B cell (primary cell): ENCODE measurements around the gene CRYBG3. TPM values are rescaled to one million over a fixed set of nuclear protein-coding genes. Genes with fewer than 3 reads are reported as not detected.

ENCODE experiments used
- ATAC-seq: fragments of 200-7000 bp; cut with Tn5 transposase; one replicate; pipeline ENCODE4 v1.10.0; 2021; ENCODE audit warnings: low read depth, mild to moderate bottlenecking, moderate number of reproducible peaks, moderate library complexity
- CTCF ChIA-PET: fragments of 350-600 bp; sonication (Branson Sonifier 250); formaldehyde crosslinking; loops from one replicate; lab custom pipeline; 2021; ENCODE audit warnings: antibody characterized with exemption, inconsistent platforms; lab: Charles Lee
- POLR2A ChIA-PET: fragments of 350-600 bp; sonication (Branson Sonifier 250); formaldehyde crosslinking; loops from one replicate; lab custom pipeline; 2021; ENCODE audit warnings: antibody characterized with exemption; lab: Charles Lee
- DNase-seq: peaks from one replicate; pipeline ENCODE4 v3.0.0; 2013
- H2AFZ ChIP-seq: 2 replicates; pipeline ENCODE4 v1.6.1; 2012; ENCODE audit warnings: mild to moderate bottlenecking, low read depth, low read length; ENCODE audit not compliant: insufficient read depth, poor library complexity, severe bottlenecking
- H3K27ac ChIP-seq, 2 donors: 1 replicate in 1 of 2; 2 replicates in 1 of 2; pipeline ENCODE4 v1.5.1; 2012 to 2013; ENCODE audit warnings: low read length in 2 of 2, mild to moderate bottlenecking in 2 of 2, moderate library complexity in 1 of 2
- H3K27me3 ChIP-seq, 4 experiments: fragments of 200-600 bp in 1 of 4; sonication (generic) in 1 of 4; replicated peaks in 1 of 4; 1 replicate in 2 of 4; 2 replicates in 2 of 4; pipeline versions ENCODE4 v1.6.1 to v1.7.0; 2013 to 2016; ENCODE audit warnings: low read length in 3 of 4, mild to moderate bottlenecking in 2 of 4, mixed read lengths in 1 of 4, moderate library complexity in 1 of 4; ENCODE audit not compliant: insufficient read depth in 4 of 4, control insufficient read depth in 3 of 4; ENCODE audit errors: control extremely low read depth in 1 of 4
- H3K36me3 ChIP-seq, 2 experiments: replicated peaks in 1 of 2; 1 replicate in 1 of 2; 2 replicates in 1 of 2; pipeline versions ENCODE4 v1.6.1 to v1.7.1; 2013; ENCODE audit warnings: low read length in 1 of 2; ENCODE audit not compliant: insufficient read depth in 2 of 2, control insufficient read depth in 1 of 2; ENCODE audit errors: control extremely low read depth in 1 of 2, extremely low read depth in 1 of 2
- H3K4me1 ChIP-seq, 2 donors: fragments of 200-600 bp in 1 of 2; sonication (generic) in 1 of 2; 1 replicate in 1 of 2; 2 replicates in 1 of 2; pipeline versions ENCODE4 v1.5.1 to v1.6.1; 2013 to 2017; ENCODE audit warnings: low read length in 2 of 2; ENCODE audit not compliant: control insufficient read depth in 2 of 2, insufficient read depth in 2 of 2
- H3K4me2 ChIP-seq: replicated peaks from 2 replicates; pipeline ENCODE3; 2012; ENCODE audit warnings: mild to moderate bottlenecking, low read depth, low read length; ENCODE audit not compliant: poor library complexity, severe bottlenecking
- H3K4me3 ChIP-seq, 5 experiments: fragments of 200-600 bp in 1 of 5; sonication (generic) in 1 of 5; 1 replicate in 3 of 5; 2 replicates in 2 of 5; pipeline versions ENCODE4 v1.5.1 to v1.7.0; 2011 to 2016; ENCODE audit warnings: low read length in 4 of 5, mild to moderate bottlenecking in 4 of 5, low read depth in 2 of 5, control low read depth in 1 of 5, moderate library complexity in 1 of 5; ENCODE audit not compliant: insufficient read depth in 1 of 5; ENCODE audit errors: control extremely low read depth in 1 of 5, extremely low read depth in 1 of 5
- H3K79me2 ChIP-seq: fragments of 200-600 bp; sonication (generic); one replicate; pipeline ENCODE4 v1.6.0; 2016; ENCODE audit warnings: low read length; ENCODE audit not compliant: control insufficient read depth, insufficient read depth
- H3K9ac ChIP-seq: fragments of 200-600 bp; sonication (generic); 2 replicates; pipeline ENCODE4 v1.6.1; 2017; ENCODE audit warnings: mild to moderate bottlenecking, low read length, moderate library complexity
- H3K9me3 ChIP-seq, 3 donors: one replicate each; pipeline versions ENCODE4 v1.6.1 to v1.7.1; 2013; ENCODE audit warnings: low read length in 2 of 3; ENCODE audit not compliant: control insufficient read depth in 2 of 3, insufficient read depth in 1 of 3; ENCODE audit errors: control extremely low read depth in 1 of 3
- H4K20me1 ChIP-seq: 2 replicates; pipeline ENCODE4 v1.6.0; 2012; ENCODE audit warnings: mild to moderate bottlenecking, low read length; ENCODE audit not compliant: insufficient read depth, control insufficient read depth, poor library complexity, severe bottlenecking
- H3K27ac Mint-ChIP-seq: one replicate; pipeline ENCODE4 v1.8.0; 2021; ENCODE audit warnings: mixed read lengths
- H3K27me3 Mint-ChIP-seq: one replicate; pipeline ENCODE4 v1.8.0; 2021; ENCODE audit warnings: mixed read lengths
- H3K4me1 Mint-ChIP-seq: one replicate; pipeline ENCODE4 v1.8.0; 2021; ENCODE audit warnings: mixed read lengths
- H3K4me3 Mint-ChIP-seq: one replicate; pipeline ENCODE4 v1.8.0; 2021; ENCODE audit warnings: mixed read lengths
- H3K9me3 Mint-ChIP-seq: one replicate; pipeline ENCODE4 v1.8.0; 2022; ENCODE audit warnings: mixed read lengths; ENCODE audit not compliant: insufficient read depth
- CTCF ChIP-seq: fragments of 200-600 bp; IDR thresholded peaks from one replicate; pipeline ENCODE4 v1.8.0; 2022; ENCODE audit warnings: antibody characterized with exemption, mild to moderate bottlenecking
- EZH2 ChIP-seq: IDR thresholded peaks from 2 replicates; pipeline ENCODE4 v1.6.1; 2012; ENCODE audit warnings: borderline replicate concordance, low read depth, mild to moderate bottlenecking, moderate library complexity, low read length; ENCODE audit not compliant: insufficient read depth, poor library complexity, severe bottlenecking
- WGBS: methylation state at CpG from one replicate; pipeline ENCODE4 v1.1.5; 2013; ENCODE audit warnings: missing lambda C conversion rate; ENCODE audit not compliant: insufficient coverage; 5-methylcytosine and 5-hydroxymethylcytosine counted together
- intact Hi-C: fragments of 100-400 bp; cut with micrococcal nuclease; formaldehyde crosslinking; loops from one replicate; pipeline ENCODE4 v1.10.0; 2022
- polyA plus RNA-seq: library from polyadenylated mRNA; depleted of rRNA; stranded (reverse); fragments of >200 nt; gene quantifications from 2 replicates; pipeline ENCODE4 v1.2.3, GENCODE V29; 2012
- total RNA-seq, 2 donors: library from RNA; stranded (reverse); fragments of 120-200 nt in 1 of 2; gene quantifications; 1 replicate in 1 of 2; 2 replicates in 1 of 2; pipeline versions ENCODE4 v1.2.3 to v1.2.4, GENCODE V29; 2013 to 2022

CRYBG3 gene
- total and polyA plus RNA-seq, 2 donors (not counting 1 experiment from before 2014, with no cell fraction given): 2.2 to 3.0 TPM

GRCh38 chr3:97896129-97896528 lies 74.3 kb downstream of the CRYBG3 start:
- ATAC-seq: no peak
- Histone ChIP-seq H3K36me3 (no peaks in the 10 kb centered on the region), H3K27ac (no peak overlapping the region), H3K4me2 (no peak overlapping the region), H3K9me3 (no peaks in the 10 kb centered on the region), H3K79me2 (no peaks in the 10 kb centered on the region), H3K9ac (no peak overlapping the region), H3K4me3 (no peak overlapping the region), H3K27me3 (no peaks in the 10 kb centered on the region), H4K20me1 (no peaks in the 10 kb centered on the region), H2AFZ (no peak overlapping the region), H3K4me1 (peaks cover 4 to 7% of the 10 kb centered on the region in 2 donors)
- ChIA-PET POLR2A (no interaction called here), CTCF (no interaction called here)
- Mint-ChIP-seq H3K27ac (no peak overlapping the region), H3K27me3 (no peaks in the 10 kb centered on the region), H3K4me1 (peaks cover 11% of the 10 kb centered on the region), H3K9me3 (no peaks in the 10 kb centered on the region), H3K4me3 (no peak overlapping the region)
- no CpG with 5 or more reads among the region's 1 CpG for WGBS
- intact Hi-C loops: no loop called here
- DNase-seq: no peak
- no peak for TF ChIP-seq CTCF
- no peak for TF ChIP-seq EZH2

- H2AFZ ChIP-seq: no peak overlapping the region
- H3K4me3 ChIP-seq: no peak overlapping the region
- H3K27ac ChIP-seq: no peak overlapping the region
- Mint-ChIP-seq H3K9me3 (no peaks in the 10 kb centered on the region), H3K4me1 (peaks cover 11% of the 10 kb centered on the region), H3K4me3 (no peak overlapping the region), H3K27me3 (no peaks in the 10 kb centered on the region), H3K27ac (no peak overlapping the region)
- TF ChIP-seq EZH2 (no peak), CTCF (no peak)
- intact Hi-C loops: no loop called here
- no peak overlapping the region for H3K9ac ChIP-seq
- H3K4me2 ChIP-seq: no peak overlapping the region
- H3K4me1 ChIP-seq: peaks cover 4 to 7% of the 10 kb centered on the region in 2 donors
- H3K27me3 ChIP-seq: no peaks in the 10 kb centered on the region
- CTCF ChIA-PET: no interaction called here
- H3K36me3 ChIP-seq: no peaks in the 10 kb centered on the region
- no peaks in the 10 kb centered on the region for H3K79me2 ChIP-seq
- WGBS: no CpG with 5 or more reads among the region's 3 CpGs
- POLR2A ChIA-PET: no interaction called here
- ATAC-seq (no peak), DNase-seq (no peak)
- H4K20me1 ChIP-seq: no peaks in the 10 kb centered on the region
- no peaks in the 10 kb centered on the region for H3K9me3 ChIP-seq
Measured at GRCh38 chr3:97896547-97896946, 74.7 kb downstream of the CRYBG3 start.
